SIG-M5 treated with dmso at 0.1 percent for 504 hours (cell line): Measurements from ENCODE around the gene FOXJ2.
"Not testable (repeated sequence)": the region's sequence is repeated elsewhere in the genome, so short reads cannot be mapped to it uniquely, and the experiment has no call there.

Experiments used
- DNase-seq: peaks from one replicate; lab custom pipeline; 2025; ENCODE audit not compliant: unreplicated experiment; lab: John Stamatoyannopoulos, UW

Gene FOXJ2

DNA sequence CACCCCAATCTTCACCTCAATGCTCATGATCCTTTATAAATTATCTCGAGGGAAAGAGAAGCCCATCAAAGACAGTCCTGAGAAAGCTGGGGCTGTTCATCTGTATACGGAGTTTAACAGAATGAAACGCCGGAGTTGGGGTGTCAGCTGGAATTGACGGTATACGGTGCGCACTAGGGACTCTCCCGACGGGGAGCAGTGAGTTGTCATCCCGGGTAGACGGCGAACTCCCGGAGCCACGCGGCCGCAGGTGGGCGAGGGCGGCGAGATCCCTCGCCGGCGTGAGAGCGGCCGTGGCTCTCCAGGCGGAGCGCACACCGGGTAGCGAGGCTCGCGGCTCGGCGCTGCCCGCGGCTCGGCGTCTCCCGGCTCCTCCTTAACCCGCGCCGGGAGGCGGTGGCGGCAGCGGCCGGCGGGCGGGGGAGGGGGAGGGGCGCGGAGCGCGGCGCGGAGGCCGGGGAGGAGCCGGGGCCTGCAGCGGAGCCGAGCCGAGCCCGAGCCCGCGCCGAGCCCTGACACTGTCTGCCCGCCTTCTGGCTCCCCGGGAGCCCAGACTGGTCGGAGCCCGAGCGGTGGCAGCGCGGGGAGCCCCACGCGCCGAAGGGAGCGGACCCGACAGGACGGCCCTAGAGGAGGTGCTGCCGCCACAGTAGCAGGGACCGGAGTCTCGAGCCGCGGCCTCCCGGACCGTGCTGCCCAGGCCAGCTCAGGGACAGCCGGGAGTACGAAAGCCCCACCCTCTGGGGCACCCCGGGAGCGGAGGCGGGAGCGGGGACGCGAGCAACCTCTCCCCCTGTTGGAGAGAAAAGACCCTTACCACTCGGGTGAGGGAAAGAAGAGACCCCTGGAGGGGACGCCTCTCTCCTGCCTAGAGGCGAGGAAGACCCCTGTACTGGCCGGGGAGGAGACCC, at the start of gene FOXJ2:
Gene FOXJ2 (plus strand): TSS at position 475 of the 911 bp plus-strand sequence. CDS start 7,117 bp downstream, outside the sequence.
- DNase-seq = peak; percentile 54

- not testable (repeated sequence) for DNase-seq
Measured at GRCh38 chr12:7983019-7983418, 49.5 kb upstream of the FOXJ2 start.

DNA sequence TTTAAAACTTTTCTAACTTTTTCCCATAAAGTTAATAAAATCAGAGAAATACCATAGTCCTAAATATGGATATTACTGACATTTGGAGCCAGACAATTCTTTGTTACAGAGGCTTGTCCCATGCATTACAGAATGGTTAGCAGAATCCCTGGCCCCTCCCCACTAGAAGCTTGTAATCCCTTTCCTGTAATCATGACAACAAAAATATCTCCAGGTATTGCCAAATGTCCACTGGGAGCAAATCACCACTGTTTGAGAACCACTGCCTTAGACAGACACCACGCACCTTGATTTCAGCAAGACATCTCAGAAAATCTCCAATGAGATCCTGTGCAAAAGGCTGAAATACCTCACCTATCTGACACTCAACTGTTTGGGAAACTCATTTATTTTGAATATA, 49.1 kb upstream of the FOXJ2 start:
- DNase-seq = not testable (repeated sequence)

DNA sequence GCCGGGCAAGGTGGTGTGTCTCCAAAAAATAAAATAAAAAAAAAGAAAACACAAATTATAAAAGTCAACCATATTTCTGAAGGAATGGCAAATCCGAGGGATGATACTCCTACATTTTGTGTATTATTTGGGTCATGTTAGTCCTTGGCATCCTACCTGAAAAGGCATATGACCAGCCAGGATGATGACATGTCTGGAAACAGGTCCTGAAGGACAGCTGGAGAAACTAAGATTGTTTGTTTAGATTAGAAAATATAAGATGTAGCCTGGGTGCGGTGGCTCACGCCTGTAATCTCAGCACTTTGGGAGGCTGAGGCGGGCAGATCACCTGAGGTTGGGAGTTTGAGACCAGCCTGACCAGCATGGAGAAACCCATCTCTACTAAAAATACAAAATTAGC, 47.6 kb upstream of the FOXJ2 start:
- DNase-seq = no peak

GRCh38 chr12:7985802-7986418, 46.6 kb upstream of the FOXJ2 start:
- no peak for DNase-seq

GRCh38 chr12:7989827-7990491, 42.6 kb upstream of the FOXJ2 start:
- peak; percentile 84 for DNase-seq

GRCh38 chr12:7991535-7991934, 41.0 kb upstream of the FOXJ2 start:
- no peak for DNase-seq

- no peak for DNase-seq
Measured at GRCh38 chr12:7994731-7995205, 37.7 kb upstream of the FOXJ2 start.

DNA sequence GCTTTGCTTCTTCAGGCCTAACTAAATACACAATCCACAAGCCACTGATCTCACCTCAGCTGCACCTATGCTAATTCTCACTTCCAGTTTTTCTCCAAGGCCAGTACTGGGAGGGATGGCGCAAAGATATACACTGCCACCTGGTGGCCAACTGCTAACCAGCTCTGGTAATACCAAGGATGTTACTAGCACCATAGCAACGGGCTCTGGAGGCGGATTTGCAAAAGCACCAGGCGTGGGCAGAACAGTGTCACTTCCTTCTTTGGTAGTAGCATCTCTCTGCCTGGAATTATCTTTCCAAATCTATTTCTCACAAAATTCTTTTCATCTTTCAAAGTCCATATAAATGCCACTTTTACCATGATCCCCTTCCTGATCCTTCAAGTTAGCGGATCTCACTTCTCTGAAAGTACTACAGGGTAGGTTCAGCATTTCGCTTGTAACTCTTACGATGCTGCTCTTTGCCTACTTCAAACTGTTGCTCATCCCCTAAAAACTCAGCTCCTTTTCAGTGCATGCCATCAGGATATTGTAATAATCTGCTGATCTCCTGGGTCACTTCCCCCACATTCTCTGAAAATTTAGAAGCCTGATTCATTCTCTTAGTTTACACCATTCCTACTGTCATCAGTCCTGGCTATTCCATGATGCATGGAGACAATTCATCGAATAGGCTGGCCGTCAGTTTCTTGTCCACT, 37.1 kb upstream of the FOXJ2 start:
- peak; percentile 94 for DNase-seq

- DNase-seq = not testable (repeated sequence)
Measured at GRCh38 chr12:8000827-8001226, 31.7 kb upstream of the FOXJ2 start.

DNA sequence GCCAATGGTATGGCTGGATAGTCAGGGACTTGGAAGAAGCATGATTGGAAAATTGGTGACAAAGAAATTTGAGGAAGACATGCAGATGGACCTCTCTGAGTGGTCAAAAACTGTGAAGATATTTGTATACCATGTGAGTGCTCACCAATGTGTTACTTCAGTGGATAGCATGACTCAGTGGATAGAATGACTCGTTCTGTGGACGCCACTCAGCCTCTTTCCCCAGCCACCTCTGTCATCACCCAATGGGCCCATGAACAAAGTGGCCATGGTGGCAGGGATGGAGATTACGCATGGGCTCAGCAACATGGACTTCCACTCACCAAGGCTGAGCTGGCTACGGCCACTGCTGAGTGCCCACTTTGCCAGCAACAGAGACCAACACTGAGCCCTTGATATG, 31.0 kb upstream of the FOXJ2 start:
- not testable (repeated sequence) for DNase-seq

- not testable (repeated sequence) for DNase-seq
Measured at GRCh38 chr12:8004897-8005296, 27.6 kb upstream of the FOXJ2 start.

GRCh38 chr12:8011331-8011730, 21.2 kb upstream of the FOXJ2 start:
- DNase-seq = no peak

- no peak for DNase-seq
Measured at GRCh38 chr12:8012651-8013309, 19.7 kb upstream of the FOXJ2 start.

GRCh38 chr12:8014836-8015235, 17.7 kb upstream of the FOXJ2 start:
- no peak for DNase-seq

GRCh38 chr12:8018213-8018612, 14.3 kb upstream of the FOXJ2 start:
- DNase-seq = not testable (repeated sequence)

- peak; percentile 56 for DNase-seq
Measured at GRCh38 chr12:8018666-8019581, 13.6 kb upstream of the FOXJ2 start.

- DNase-seq = peak; percentile 99
Measured at GRCh38 chr12:8026291-8026900, 6.1 kb upstream of the FOXJ2 start.

- no peak for DNase-seq
Measured at GRCh38 chr12:8027856-8028255, 4.7 kb upstream of the FOXJ2 start.
